NCI-H2029 treated with DMSO at 0.1 percent for 48 hours (cell line): ENCODE measurements around the gene AQP6.

Experiments used
- DNase-seq: peaks from one replicate; lab custom pipeline; 2025; lab: John Stamatoyannopoulos, UW

AQP6 gene

DNA sequence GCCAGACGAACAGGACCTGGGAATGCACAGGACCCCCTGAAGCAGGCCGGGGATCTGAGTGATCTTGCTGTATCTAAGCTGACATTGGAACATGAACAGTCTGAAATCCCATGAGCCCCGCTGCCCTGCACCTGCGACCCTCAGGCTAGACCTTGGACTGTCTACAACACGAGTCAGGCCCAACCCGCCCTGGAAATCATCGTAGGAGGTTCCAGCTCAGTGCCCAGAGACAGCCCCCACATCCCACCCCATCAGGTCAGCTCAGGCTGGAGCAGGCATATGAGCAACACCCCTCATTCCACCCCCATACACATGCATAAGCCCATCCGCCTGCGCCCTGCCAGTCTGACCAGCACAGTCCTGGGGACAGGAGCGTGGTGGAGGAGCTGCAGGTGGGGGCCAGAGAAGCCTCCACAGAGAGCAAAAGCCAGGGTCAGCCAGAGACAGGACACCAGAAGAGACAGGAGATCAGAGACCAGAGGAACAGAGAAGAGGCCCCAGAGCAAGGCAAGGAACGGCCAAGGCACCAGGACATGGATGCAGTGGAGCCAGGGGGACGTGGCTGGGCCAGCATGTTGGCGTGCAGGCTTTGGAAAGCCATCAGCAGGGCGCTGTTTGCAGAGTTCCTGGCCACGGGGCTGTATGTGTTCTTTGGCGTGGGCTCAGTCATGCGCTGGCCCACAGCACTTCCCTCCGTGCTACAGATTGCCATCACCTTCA is at the start of gene AQP6:
Gene AQP6 (plus strand): TSS at position 307 of the 720 bp plus-strand sequence. CDS start 227 bp downstream, at position 534.
- no peak for DNase-seq

GRCh38 chr12:49923035-49923644 is 49.6 kb upstream of the AQP6 start:
- no peak for DNase-seq

DNA sequence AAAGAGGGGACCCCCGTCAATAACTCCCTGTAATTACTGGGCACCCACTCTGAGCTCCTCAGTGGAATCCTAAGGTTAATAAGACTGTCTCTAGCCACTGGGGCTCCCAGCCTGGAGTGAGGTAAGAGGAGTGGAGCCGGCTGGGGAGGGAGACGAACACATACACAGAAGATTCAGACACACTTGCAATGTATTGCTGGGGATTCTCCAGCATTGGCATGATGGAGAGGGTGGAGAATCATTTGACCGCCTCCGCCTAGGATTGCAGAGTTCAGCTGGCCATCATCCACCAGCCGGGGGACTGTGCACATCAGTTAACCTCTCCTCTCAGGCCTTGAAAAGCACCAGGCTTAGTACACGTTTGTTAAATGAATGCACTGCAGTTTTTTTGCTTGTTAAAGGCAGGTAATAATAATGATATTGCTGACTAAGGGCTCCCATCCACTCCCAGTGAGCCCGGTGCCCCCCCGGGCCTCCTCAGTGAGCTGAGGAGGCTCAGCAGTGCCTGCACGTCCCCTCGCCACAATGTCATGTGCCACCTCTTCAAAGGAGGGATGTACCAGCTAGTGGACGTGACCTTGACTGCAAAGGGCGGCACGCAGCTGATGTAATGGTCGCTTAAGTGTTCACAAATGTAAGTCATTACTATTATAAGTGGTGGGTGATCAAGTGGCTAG is 48.7 kb upstream of the AQP6 start:
- no peak for DNase-seq

DNA sequence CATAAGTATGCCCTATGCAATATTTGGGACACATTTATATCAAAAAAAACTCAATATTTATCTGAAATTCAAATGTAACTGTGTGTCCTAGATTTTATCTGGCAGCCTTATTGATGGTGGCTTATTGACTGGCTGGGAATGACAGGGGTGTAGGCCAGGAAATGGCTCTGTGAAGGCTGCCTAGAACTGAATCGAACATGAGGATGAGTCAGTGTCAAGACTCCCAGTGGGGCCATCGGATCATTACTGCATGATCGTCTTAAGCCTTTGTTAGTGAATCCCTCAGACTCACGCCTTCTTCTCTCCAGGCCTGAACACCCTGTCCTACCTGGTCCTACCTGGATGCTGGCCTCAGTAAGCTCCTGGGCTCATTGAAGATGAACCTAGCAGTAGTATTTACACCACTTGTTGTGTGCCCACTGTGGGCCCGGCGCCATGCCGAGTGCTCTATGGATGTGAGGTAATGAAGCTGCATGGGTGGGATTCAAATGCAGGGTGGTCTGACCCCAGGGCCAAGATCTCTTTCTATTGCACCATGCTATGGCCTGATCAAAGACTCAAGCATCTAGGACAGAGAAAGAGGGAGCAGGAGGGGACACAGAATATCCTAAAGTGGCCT is 48.0 kb upstream of the AQP6 start:
- DNase-seq: no peak

GRCh38 chr12:49925433-49926204 is 47.1 kb upstream of the AQP6 start:
- no peak for DNase-seq

- DNase-seq: no peak
These were observed 44.3 kb upstream of the AQP6 start for GRCh38 chr12:49928471-49928870.

DNA sequence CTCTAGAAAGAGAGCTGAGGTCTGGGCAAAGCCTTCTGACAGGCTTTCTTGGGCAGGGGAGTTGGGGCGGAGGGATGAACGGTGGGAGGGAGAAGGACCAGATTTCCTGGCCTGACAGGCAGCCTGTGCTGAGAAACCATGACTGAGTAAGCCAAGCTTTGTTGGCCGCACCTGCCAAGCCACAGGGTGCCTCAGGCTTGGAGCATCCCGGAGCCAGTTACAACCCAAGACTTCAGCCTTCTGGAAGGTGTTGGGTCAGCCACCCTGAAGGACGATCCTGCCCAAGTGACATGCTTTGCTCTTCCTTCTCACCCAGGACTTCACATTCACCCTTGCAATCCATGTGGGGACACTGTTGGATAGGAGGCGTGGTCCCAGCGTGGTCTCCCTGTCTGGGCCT is 43.2 kb upstream of the AQP6 start:
- DNase-seq: no peak

GRCh38 chr12:49930515-49931288 is 42.0 kb upstream of the AQP6 start:
- DNase-seq: no peak

DNA sequence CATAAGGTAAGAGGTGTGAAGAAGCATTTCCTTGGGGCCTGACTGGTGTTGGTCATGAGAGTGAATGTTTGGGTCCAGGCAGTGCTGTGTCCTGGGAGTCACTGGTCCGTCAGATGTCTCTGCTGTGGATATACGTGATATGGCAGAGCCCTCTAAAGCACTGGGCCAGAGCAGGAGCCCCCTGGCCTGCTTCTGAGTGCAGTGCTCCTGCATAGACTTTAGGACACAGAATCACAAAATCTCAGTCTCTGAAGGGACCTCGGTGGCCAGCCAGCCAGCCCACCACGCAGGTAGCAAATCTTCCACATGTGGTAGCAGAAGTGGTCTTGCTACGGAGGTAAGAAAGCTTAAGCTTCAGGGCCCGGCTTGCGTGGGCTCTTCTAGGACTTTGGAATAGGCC is 40.7 kb upstream of the AQP6 start:
- DNase-seq: no peak

GRCh38 chr12:49932533-49933130 is 40.1 kb upstream of the AQP6 start:
- no peak for DNase-seq

DNA sequence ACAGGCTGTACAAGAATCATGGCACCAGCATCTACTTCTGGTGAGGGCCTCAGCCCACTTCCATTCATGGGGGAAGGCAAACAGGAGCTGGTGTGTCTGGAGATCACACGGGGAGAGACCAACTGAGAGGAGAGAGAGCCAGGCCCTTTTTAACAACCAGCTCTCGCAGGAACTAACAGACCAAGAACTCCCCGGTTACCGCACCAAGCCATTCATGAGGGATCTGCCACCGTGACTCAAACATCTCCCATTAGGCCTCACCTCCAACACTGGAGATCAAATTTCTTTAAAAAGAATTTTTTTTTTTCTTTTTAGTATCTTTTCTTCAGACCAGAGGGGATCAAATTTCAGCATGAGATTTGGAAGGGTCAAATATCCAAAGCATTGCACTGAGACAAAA is 39.0 kb upstream of the AQP6 start:
- DNase-seq: no peak

GRCh38 chr12:49934505-49934904 is 38.2 kb upstream of the AQP6 start:
- no peak for DNase-seq

- no peak for DNase-seq
These were observed 35.8 kb upstream of the AQP6 start for GRCh38 chr12:49936925-49937324.

DNA sequence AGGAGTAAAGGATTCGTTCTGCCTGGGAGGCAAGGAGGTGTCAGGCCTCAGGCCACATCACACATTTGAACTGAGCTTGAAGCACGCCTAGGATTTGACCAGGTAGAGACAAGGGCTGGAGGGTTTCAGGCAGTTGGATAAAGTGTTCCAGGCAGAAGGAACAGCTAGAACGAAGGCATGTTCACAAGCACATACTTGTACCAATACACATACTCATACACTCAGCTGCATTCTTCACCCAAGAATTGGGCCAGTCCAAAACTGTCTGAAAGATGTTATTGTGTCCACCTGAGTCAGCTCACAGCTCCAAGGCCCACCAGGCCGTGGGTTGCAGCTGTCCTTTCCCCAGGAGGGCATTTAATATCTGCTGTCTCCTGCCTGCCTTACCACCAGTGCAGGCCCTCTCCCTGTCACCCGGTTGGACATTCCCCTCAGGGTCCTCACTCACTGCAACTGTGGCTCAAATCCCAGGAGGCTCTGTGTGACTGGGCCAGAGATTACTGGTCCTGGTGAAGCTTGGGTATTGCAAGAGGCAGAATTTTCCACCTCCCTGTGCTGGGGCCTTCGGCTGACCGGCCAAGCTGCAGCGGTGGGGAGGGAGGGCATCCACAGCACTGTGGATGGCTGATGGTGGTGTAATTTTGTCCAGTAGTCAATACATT is 35.0 kb upstream of the AQP6 start:
- DNase-seq: no peak

GRCh38 chr12:49939307-49939706 is 33.4 kb upstream of the AQP6 start:
- DNase-seq: no peak

GRCh38 chr12:49939707-49940106 is 33.0 kb upstream of the AQP6 start:
- DNase-seq: no peak

GRCh38 chr12:49941556-49942511 is 30.9 kb upstream of the AQP6 start:
- DNase-seq: no peak

GRCh38 chr12:49942512-49942893 is 30.2 kb upstream of the AQP6 start:
- DNase-seq: no peak

DNA sequence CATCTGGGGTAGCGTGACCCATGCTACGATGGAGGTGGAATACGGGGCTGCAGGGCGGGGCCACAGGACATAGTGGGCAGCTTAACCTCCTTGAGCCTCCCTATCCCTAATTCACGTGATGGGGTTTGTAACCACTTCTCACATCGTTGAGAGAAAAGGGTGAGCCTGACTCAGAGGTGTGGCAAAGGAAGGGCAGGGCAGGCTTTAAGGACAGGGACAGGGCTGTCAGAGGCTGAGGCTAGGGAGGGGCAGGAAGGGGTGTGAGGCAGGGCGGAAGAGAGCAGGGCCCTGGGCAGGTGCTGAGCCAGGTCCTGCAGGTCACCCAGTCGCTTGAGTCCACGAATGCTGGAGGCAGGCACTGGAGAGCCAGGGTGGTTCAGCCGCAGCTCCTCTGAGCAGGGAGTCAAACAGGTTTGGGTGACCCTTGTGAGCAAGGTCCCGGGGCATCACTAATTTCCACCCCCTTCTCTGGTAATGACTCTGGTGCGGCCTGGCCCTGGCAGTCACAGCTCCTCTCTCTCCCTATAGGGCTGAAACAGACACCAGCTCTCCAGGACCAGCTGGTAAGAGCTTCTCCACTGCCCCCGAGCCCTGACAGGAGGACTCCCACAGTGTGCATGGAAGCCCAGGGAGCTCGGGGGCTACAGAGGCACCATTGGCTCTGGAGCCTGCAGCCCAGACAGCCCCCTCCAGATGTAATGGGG is 29.7 kb upstream of the AQP6 start:
- DNase-seq: no peak
